OCI-M1 (cell line): ENCODE measurements around the gene ACAD9.

Source experiments
- DNase-seq: peaks from one replicate; lab custom pipeline; 2025; lab: John Stamatoyannopoulos, UW

Gene ACAD9

DNA sequence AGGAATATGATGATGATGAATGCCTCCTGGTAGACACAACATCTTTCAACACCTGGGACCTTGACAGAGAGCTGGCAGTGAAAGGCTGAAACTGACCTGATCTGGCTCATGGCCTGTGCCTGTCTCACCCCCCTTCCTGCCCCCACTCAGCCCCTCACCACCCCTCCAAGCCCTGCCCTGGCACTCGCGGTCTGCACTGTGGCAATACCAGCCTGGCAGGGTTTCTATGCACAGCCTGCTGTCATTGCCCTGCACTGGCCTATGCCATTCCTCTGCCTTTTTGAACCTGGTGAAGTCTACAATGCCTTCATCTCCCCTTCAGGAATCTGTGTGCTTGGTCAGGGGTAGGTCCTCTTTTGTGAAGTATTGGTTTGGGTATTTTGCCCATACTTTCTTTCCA lies 56.5 kb downstream of the ACAD9 start:
- DNase-seq = no peak

DNA sequence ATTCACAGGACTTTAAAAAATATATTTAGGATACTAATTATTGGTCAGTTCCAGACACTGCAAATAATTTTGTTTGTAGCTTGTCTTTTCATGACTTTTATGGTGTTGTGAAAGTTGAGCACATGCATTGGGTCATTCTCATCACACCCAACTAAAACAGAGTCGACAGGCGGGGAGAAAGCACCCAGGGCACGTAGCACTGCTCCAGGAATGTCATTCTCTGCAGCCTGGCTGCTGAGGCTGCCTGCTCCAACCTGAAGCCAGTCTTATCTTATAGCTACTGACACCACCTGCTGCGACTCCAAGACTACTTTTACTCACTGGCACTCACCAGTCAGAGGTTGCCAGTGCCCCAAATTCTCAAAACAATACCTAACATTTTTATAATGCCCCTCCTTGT lies 56.9 kb downstream of the ACAD9 start:
- no peak for DNase-seq

DNA sequence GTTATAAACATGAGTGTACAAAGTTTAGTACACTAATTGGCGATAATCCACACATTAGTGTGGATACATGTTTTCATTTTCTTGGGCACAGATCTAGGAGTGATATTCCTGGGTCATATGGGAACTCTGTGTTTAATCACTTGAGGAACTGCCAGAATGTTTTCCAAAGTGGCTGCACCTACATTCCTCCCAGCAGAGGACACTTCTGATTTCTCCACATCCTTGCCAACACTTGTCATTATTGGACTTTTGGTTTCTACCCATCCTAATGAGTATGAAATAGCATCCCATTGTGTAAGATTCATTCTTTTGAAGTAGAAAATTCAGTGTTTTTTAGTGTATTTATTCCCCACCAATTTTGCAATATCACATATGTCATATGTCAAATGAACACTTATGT lies 60.8 kb downstream of the ACAD9 start:
- DNase-seq = no peak

DNA sequence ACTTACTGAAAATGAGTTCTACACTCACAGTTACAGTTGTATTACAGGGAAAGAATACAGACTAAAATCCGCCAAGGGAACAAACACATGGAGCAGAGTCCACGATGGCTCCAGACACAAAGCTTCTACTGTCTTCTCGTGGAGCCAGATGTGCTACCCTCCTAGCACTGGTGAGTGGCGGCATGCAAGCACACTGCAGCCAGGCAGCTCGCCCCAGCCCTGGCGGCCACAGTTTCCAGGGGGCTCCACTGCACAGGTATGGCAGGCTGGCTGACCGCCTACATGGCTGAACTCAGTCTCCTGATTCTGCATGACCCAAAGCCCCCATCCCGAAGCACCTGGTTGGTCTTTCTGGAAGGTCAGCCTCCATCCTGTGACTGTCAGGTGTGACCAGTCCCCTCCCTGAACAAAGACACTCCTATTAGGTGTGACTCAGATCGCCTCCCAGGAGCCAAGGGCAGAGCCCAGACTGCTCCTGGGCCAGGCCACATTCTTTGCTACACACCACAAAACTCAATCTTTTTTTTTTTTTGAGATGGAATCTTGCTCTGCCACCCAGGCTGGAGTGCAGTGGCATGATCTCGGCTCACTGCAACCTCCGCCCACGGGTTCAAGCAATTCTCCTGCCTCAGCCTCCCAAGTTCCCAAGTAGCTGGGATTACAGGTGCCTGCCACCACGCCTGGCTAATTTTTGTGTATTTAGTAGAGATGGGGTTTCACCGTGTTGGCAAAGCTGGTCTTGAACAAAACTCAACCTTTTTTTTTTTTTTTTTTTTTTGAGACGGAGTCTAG lies 62.9 kb downstream of the ACAD9 start:
- DNase-seq = no peak

DNA sequence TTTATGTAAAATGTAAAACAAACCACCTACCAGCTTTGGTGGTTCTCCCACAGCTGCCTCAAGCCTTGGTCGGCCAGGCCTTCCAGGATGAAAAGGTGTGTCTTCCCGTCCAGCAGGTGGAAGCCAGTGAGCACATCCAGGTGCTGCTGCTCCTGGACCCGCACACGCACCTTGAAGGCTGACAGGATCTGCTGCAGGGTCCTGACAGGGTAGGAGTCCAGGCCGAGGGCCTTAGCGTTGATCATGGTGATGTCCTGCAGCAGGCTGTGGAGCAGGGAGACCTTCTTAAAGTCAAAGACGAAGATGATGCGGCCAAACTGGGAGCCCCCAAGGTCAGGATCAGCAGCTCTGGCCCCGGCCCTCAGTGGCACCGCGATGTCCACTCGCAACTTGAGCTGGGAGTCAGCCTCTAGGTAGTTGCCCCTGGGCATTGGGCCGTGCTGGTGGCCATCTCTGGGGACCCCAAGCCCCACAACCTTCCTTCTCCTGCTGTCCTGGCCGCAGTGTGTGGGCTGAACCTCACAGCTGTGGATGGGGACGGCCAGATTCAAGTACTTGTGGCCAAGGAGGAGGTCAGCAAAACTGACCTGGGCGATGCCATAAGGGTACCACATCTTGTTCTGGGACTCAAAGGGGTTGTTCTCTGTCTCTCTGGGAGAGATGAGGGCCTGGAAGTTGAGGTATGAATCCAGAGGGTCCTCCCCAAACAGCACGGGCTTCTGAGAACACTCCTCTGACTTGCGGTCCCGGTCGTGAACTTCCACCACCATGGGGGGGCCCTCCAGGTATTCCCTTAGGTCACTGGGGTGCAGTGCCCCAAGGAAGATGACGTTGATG lies 65.8 kb downstream of the ACAD9 start:
- no peak for DNase-seq

DNA sequence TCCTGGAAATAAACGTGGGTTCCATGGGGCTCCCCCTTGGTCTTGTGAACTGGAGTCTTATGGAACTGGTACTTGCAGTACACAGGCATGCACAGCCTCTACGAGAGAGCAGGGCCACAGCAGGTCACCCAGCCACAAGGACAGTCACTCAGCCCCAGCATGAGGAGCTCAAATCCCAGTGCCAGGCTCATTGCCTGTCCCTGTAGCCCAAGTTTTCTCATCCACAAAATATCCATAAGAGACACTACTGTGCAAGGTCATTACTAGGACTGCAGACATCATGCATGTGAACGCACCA lies 66.4 kb downstream of the ACAD9 start:
- no peak for DNase-seq

GRCh38 chr3:128946411-128946810 lies 67.0 kb downstream of the ACAD9 start:
- no peak for DNase-seq

- no peak for DNase-seq
Observed at GRCh38 chr3:128949158-128949557, 69.7 kb downstream of the ACAD9 start.

- DNase-seq = peak; percentile 41
Observed at GRCh38 chr3:128950223-128950938, 71.0 kb downstream of the ACAD9 start.

DNA sequence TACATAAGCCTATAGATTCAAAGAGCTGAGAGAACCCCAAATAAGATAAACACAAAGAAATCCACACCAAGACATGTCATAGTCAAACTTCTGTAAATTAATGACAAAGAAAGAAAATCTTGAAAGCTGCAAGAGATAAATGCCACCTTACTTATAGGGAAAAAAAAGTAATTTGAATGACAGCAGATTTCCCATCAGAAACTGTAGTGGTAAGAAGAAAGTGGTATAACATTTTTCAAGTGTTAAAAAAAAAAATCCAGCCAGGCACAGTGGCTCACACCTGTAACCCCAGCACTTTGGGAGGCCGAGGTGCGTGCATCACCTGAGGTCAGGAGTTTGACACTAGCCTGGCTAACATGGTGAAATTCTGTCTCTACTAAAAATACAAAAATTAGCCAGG lies 77.0 kb downstream of the ACAD9 start:
- DNase-seq = no peak
